Coronary artery (tissue), 2 donors: ENCODE measurements around the gene HTR1E.

Source experiments
- DNase-seq: peaks from one replicate; pipeline ENCODE4 v3.0.0-alpha.2; 2017; ENCODE audit warnings: low spot score
- H3K27ac ChIP-seq, 2 donors: fragments of 200-600 bp; sonication (generic); one replicate each; pipeline ENCODE4 v1.5.1; 2016 to 2019
- H3K4me3 ChIP-seq: fragments of 200-600 bp; sonication (generic); 2 replicates; pipeline ENCODE4 v1.5.1; 2016; ENCODE audit warnings: mild to moderate bottlenecking, moderate library complexity
- CTCF ChIP-seq: fragments of 200-600 bp; sonication (generic); IDR thresholded peaks from one replicate; pipeline ENCODE4 v1.5.1; 2019; ENCODE audit warnings: antibody characterized with exemption

Gene HTR1E

GRCh38 chr6:86959656-86960055, 22.3 kb downstream of the HTR1E start:
- Histone ChIP-seq H3K27ac (no peak overlapping the region), H3K4me3 (no peak overlapping the region)
- no peak for TF ChIP-seq CTCF
- no peak for DNase-seq

GRCh38 chr6:86961455-86962200, 24.3 kb downstream of the HTR1E start:
- no peak for TF ChIP-seq CTCF
- no peak for DNase-seq
- Histone ChIP-seq H3K27ac (no peak overlapping the region), H3K4me3 (no peak overlapping the region)

- Histone ChIP-seq H3K4me3 (no peak overlapping the region), H3K27ac (no peak overlapping the region)
- no peak for TF ChIP-seq CTCF
- DNase-seq, result no peak
Measured at GRCh38 chr6:86963352-86963751, 26.0 kb downstream of the HTR1E start.

- no peak overlapping the region for H3K27ac ChIP-seq
- TF ChIP-seq CTCF, result no peak
- H3K4me3 ChIP-seq, result no peak overlapping the region
- DNase-seq, result no peak
Measured at GRCh38 chr6:86964029-86964579, 26.8 kb downstream of the HTR1E start.

- H3K27ac ChIP-seq, result no peak overlapping the region
- no peak overlapping the region for H3K4me3 ChIP-seq
- DNase-seq, result no peak
- no peak for TF ChIP-seq CTCF
Measured at GRCh38 chr6:86966271-86966670, 28.9 kb downstream of the HTR1E start.

DNA sequence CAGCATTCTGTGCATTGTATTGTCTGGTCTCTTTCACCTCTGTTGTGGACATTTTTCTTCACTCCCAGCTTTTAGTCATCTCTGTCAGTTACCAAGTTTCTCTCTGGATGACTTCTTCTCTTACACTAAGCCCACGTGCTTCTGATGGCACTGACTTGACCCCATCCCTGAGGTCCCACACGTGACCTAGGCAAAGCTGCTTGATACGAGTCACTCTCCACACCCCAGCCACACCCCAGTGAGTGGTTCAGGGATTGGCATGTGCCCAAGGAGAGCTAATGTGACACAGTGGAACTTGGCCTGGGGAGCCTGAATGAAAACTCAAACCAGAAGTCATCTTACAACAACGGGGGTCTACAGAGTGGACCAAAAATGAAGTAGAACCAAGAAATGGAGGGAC, 32.2 kb downstream of the HTR1E start:
- DNase-seq, result no peak
- no peak overlapping the region for H3K27ac ChIP-seq
- no peak for TF ChIP-seq CTCF
- no peak overlapping the region for H3K4me3 ChIP-seq

DNA sequence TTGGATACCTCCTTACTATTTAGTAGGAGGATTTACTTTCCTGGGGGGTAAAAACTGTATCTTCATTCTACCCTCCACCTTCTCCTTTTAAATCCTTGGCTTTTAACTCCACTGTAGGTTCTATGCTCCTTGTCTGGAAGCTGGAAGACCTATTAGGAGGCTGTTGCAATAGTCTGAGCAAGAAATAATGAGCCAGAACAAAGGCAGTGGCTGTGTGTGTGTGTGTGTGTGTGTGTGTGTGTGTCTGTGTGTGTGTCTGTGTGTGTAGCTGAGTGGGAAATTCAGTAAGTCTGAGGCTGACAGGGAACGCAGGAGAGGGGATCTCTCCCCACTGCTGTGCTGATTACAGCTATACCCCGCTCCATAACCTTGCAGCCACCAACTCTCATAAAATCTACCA, 35.8 kb downstream of the HTR1E start:
- TF ChIP-seq CTCF, result no peak
- DNase-seq, result no peak
- no peak overlapping the region for H3K27ac ChIP-seq

More for the DNA sequence above, 35.8 kb downstream of the HTR1E start:
- H3K4me3 ChIP-seq, result no peak overlapping the region
